HG02642 (cell line): Measurements from ENCODE around the gene NFATC1.

ENCODE experiments used
- ATAC-seq: cut with Tn5 transposase; IDR thresholded peaks from one replicate; pipeline ENCODE4 v1.9.1; 2021; ENCODE audit warnings: mild to moderate bottlenecking; ENCODE audit not compliant: unreplicated experiment, poor library complexity

The NFATC1 gene

GRCh38 chr18:79387214-79387613 is 8.5 kb upstream of the NFATC1 start:
- ATAC-seq: no peak

- ATAC-seq: no peak
Observed at GRCh38 chr18:79387615-79388014, 8.1 kb upstream of the NFATC1 start.

- no peak for ATAC-seq
Observed at GRCh38 chr18:79388043-79388442, 7.7 kb upstream of the NFATC1 start.

GRCh38 chr18:79389689-79390088 is 6.0 kb upstream of the NFATC1 start:
- no peak for ATAC-seq

- ATAC-seq: no peak
Observed at GRCh38 chr18:79392226-79392625, 3.5 kb upstream of the NFATC1 start.

GRCh38 chr18:79393181-79393634 is 2.5 kb upstream of the NFATC1 start:
- ATAC-seq: no peak

- ATAC-seq: peak; percentile 28
Observed at GRCh38 chr18:79393635-79394533, 1.8 kb upstream of the NFATC1 start.

- ATAC-seq: peak; percentile 3
Observed at GRCh38 chr18:79394534-79395307, 1.0 kb upstream of the NFATC1 start.

- no peak for ATAC-seq
Observed at GRCh38 chr18:79395308-79395640, 456 bp upstream of the NFATC1 start.

GRCh38 chr18:79396431-79397246 is 909 bp downstream of the NFATC1 start:
- ATAC-seq: peak; percentile 28

GRCh38 chr18:79397247-79397829 is 1.6 kb downstream of the NFATC1 start:
- ATAC-seq: no peak

GRCh38 chr18:79397830-79398761 is 2.4 kb downstream of the NFATC1 start:
- no peak for ATAC-seq

- peak; percentile 18 for ATAC-seq
Observed at GRCh38 chr18:79399275-79400081, 3.7 kb downstream of the NFATC1 start.

GRCh38 chr18:79400091-79400590 is 4.4 kb downstream of the NFATC1 start:
- peak; percentile 32 for ATAC-seq

- peak; percentile 7 for ATAC-seq
Observed at GRCh38 chr18:79400591-79401381, 5.1 kb downstream of the NFATC1 start.

GRCh38 chr18:79401494-79402208 is 5.9 kb downstream of the NFATC1 start:
- ATAC-seq: no peak

- no peak for ATAC-seq
Observed at GRCh38 chr18:79402209-79402576, 6.5 kb downstream of the NFATC1 start.
